Ramos (cell line): Measurements from ENCODE around the gene SIAH1.

Source experiments
- in situ Hi-C: fragments of 300-500 bp; cut with MboI; formaldehyde crosslinking; loops from one replicate; pipeline ENCODE4 v1.14.3; 2022; ENCODE audit warnings: low sequenced_read_pairs; ENCODE audit not compliant: unreplicated experiment

Gene SIAH1

GRCh38 chr16:48367441-48368049 is 17.7 kb downstream of the SIAH1 start:
- in situ Hi-C loops: no loop called here

GRCh38 chr16:48366165-48367093 is 18.8 kb downstream of the SIAH1 start:
- in situ Hi-C loops: no loop called here

GRCh38 chr16:48365601-48366164 is 19.5 kb downstream of the SIAH1 start:
- in situ Hi-C loops: no loop called here

GRCh38 chr16:48365025-48365600 is 20.1 kb downstream of the SIAH1 start:
- in situ Hi-C loops: no loop called here

GRCh38 chr16:48361540-48362144 is 23.6 kb downstream of the SIAH1 start:
- in situ Hi-C loops: no loop called here

- in situ Hi-C loops: no loop called here
These were observed 24.2 kb downstream of the SIAH1 start for GRCh38 chr16:48361012-48361411.

- in situ Hi-C loops: no loop called here
These were observed 25.2 kb downstream of the SIAH1 start for GRCh38 chr16:48359983-48360382.

- in situ Hi-C loops: no loop called here
These were observed 26.8 kb downstream of the SIAH1 start for GRCh38 chr16:48358419-48358818.

- in situ Hi-C loops: no loop called here
These were observed 28.4 kb downstream of the SIAH1 start for GRCh38 chr16:48356633-48357376.

- in situ Hi-C loops: loop anchor here (5.0 kb wide), 2 partner anchors 182 to 277 kb away; no protein-coding TSS in a partner anchor
These were observed 30.0 kb downstream of the SIAH1 start for GRCh38 chr16:48354877-48355855.

GRCh38 chr16:48354385-48354784 is 30.8 kb downstream of the SIAH1 start:
- in situ Hi-C loops: loop anchor here (5.0 kb wide), 2 partner anchors 183 to 278 kb away; no protein-coding TSS in a partner anchor

- in situ Hi-C loops: loop anchor here (5.0 kb wide), 2 partner anchors 184 to 279 kb away; no protein-coding TSS in a partner anchor
These were observed 31.5 kb downstream of the SIAH1 start for GRCh38 chr16:48353565-48354163.

- in situ Hi-C loops: loop anchor here (5.0 kb wide), 2 partner anchors 184 to 279 kb away; no protein-coding TSS in a partner anchor
These were observed 32.4 kb downstream of the SIAH1 start for GRCh38 chr16:48352648-48353390.

- in situ Hi-C loops: loop anchor here (5.0 kb wide), 2 partner anchors 187 to 282 kb away; no protein-coding TSS in a partner anchor
These were observed 34.5 kb downstream of the SIAH1 start for GRCh38 chr16:48350736-48351135.

GRCh38 chr16:48347980-48348379 is 37.2 kb downstream of the SIAH1 start:
- in situ Hi-C loops: no loop called here

- in situ Hi-C loops: no loop called here
These were observed 37.9 kb downstream of the SIAH1 start for GRCh38 chr16:48347191-48347865.

- in situ Hi-C loops: no loop called here
These were observed 42.6 kb downstream of the SIAH1 start for GRCh38 chr16:48342591-48342990.
